Measurements from ENCODE around the gene STK32A. TPM values are rescaled to one million over a fixed set of nuclear protein-coding genes. Genes with fewer than 3 reads are reported as not detected.

Gene STK32A
- total RNA-seq, 1 experiment from 2014 or later = 1.3 TPM

GRCh38 chr5:147413266-147413665, 178.4 kb downstream of the STK32A start:
- H3K4me2 ChIP-seq (ENCODE audit: insufficient read depth, insufficient read length, low read length) = no peak overlapping the region
- no peak overlapping the region for H3K9ac ChIP-seq (ENCODE audit: extremely low read depth, insufficient read length, low read length)
- H3K27ac ChIP-seq (ENCODE audit: insufficient read length, low read depth, low read length) = no peak overlapping the region
- Mint-ChIP-seq H3K4me1 (peaks cover 0 to 7% of the 10 kb centered on the region in 2 experiments; a peak in 1 of 4 replicates), H3K36me3 (ENCODE audit: insufficient read depth in 1 of 3, low read depth in 3 of 3) (peaks cover 82 to 100% (median 100%) of the 10 kb centered on the region in 3 experiments), H3K27ac (peak overlapping the region in 2 of 3 experiments; percentile 5 to 40; a peak in 3 of 7 replicates), H3K27me3 (ENCODE audit: low read depth) (no peaks in the 10 kb centered on the region; the same call in 1 of the 2 replicates), H3K4me3 (no peak overlapping the region), H3K9me3 (no peaks in the 10 kb centered on the region)
- no peak overlapping the region for H2BK15ac ChIP-seq (ENCODE audit: low read depth, low read length)
- no peak overlapping the region for H3K18ac ChIP-seq (ENCODE audit: insufficient read length, low read depth, low read length)
- no peaks in the 10 kb centered on the region for H3K4me1 ChIP-seq (ENCODE audit: insufficient read depth, low read length)
- H3K23me2 ChIP-seq (ENCODE audit: insufficient read length, low read depth, low read length, poor library complexity, severe bottlenecking) = no peaks in the 10 kb centered on the region
- H4K8ac ChIP-seq (replicated peaks; ENCODE audit: insufficient read length, low read depth, low read length) = no peak overlapping the region
- no peak overlapping the region for H3T11ph ChIP-seq (ENCODE audit: low read length)
- no peak overlapping the region for H3K14ac ChIP-seq (ENCODE audit: insufficient read depth, low read length)
- DNase-seq = no peak
- no peak overlapping the region for H2BK5ac ChIP-seq (ENCODE audit: insufficient read length, low read length)
- H3K23ac ChIP-seq (ENCODE audit: insufficient read length, low read depth, low read length) = no peak overlapping the region
- H2BK12ac ChIP-seq (ENCODE audit: insufficient read length, low read depth, low read length) = no peak overlapping the region
- H2BK120ac ChIP-seq (ENCODE audit: low read depth, low read length, poor library complexity, severe bottlenecking) = no peak overlapping the region
- no peak overlapping the region for H2AFZ ChIP-seq (ENCODE audit: low read length)
- no peak for TF ChIP-seq CTCF (conservative IDR thresholded peaks at IDR 0.05)
- no peaks in the 10 kb centered on the region for H4K20me1 ChIP-seq (ENCODE audit: control insufficient read depth, insufficient read depth, insufficient read length)
- no peak overlapping the region for H2AK5ac ChIP-seq (ENCODE audit: insufficient read length, low read length)
- peaks cover 3% of the 10 kb centered on the region; the same call in 1 of the 2 replicates for H3K79me2 ChIP-seq (ENCODE audit: insufficient read depth, low read length)
- H3K9me3 ChIP-seq (ENCODE audit: control insufficient read depth, low read depth, low read length) = no peaks in the 10 kb centered on the region
- no peak overlapping the region for H4K91ac ChIP-seq (ENCODE audit: insufficient read length, low read depth, low read length)
- no peaks in the 10 kb centered on the region for H3K27me3 ChIP-seq (ENCODE audit: insufficient read depth, low read length)
- H2BK20ac ChIP-seq (ENCODE audit: low read depth, low read length, poor library complexity, severe bottlenecking) = no peak overlapping the region
- no peak overlapping the region for H3K4ac ChIP-seq (ENCODE audit: low read depth, low read length)
- no peak overlapping the region for H4K5ac ChIP-seq (ENCODE audit: insufficient read length, low read depth, low read length)
- no CpG with 5 or more reads among the region's 3 CpGs for WGBS (ENCODE audit: extremely low coverage, insufficient read length, low lambda C conversion rate)
- H3K56ac ChIP-seq (ENCODE audit: insufficient read length, low read depth, low read length) = no peak overlapping the region
- H3K79me1 ChIP-seq (ENCODE audit: insufficient read depth, low read depth, low read length, poor library complexity, severe bottlenecking) = peaks cover 11% of the 10 kb centered on the region

Data from H9 (cell line).